ENCODE measurements around the gene PTPN4.

Gene PTPN4

GRCh38 chr2:119810049-119810630 lies 50.4 kb downstream of the PTPN4 start:
- peak overlapping the region; percentile 72 for H3K27ac ChIP-seq (ENCODE audit: poor library complexity, severe bottlenecking)
- H3K9me3 ChIP-seq (ENCODE audit: severe bottlenecking), result no peaks in the 10 kb centered on the region
- H3K4me3 ChIP-seq (ENCODE audit: severe bottlenecking), result no peak overlapping the region
- peaks cover 23% of the 10 kb centered on the region for H3K4me1 ChIP-seq (ENCODE audit: insufficient read depth, poor library complexity, severe bottlenecking)
- no peak for TF ChIP-seq CTCF (IDR thresholded peaks at IDR 0.05; ENCODE audit: poor library complexity, severe bottlenecking)
- H3K27me3 ChIP-seq (ENCODE audit: insufficient read depth, poor library complexity, severe bottlenecking), result no peaks in the 10 kb centered on the region
- DNase-seq (ENCODE audit: low spot score) (no peak), ATAC-seq (ENCODE audit: low read depth) (no peak)
- H3K36me3 ChIP-seq (ENCODE audit: low read depth), result peaks cover 21% of the 10 kb centered on the region; the same call in 1 of the 2 replicates

DNA sequence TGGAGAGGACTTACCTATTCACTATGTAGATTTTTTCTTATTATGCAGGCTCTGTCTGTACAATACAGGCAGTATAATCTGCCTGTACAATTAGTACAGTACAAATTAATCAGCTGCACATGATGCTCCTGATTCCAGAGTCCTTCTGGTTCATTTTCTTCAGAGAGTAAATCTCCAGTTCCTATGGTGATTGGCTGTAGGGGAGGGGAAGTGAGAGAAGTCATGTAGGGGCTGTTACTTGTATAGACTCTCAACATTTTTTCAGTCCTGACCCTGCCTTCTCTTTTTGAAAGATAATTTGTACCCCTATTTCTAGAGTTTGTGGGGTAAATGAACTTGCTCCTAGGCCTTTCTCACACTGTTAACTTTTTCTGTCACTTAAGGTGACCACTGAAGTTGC lies 54.5 kb downstream of the PTPN4 start:
- Histone ChIP-seq H3K4me3 (ENCODE audit: severe bottlenecking) (no peak overlapping the region), H3K36me3 (ENCODE audit: low read depth) (peaks cover 24% of the 10 kb centered on the region; the same call in 1 of the 2 replicates), H3K4me1 (ENCODE audit: insufficient read depth, poor library complexity, severe bottlenecking) (peaks cover 13% of the 10 kb centered on the region), H3K27me3 (ENCODE audit: insufficient read depth, poor library complexity, severe bottlenecking) (no peaks in the 10 kb centered on the region), H3K9me3 (ENCODE audit: severe bottlenecking) (no peaks in the 10 kb centered on the region), H3K27ac (ENCODE audit: poor library complexity, severe bottlenecking) (no peak overlapping the region)
- no peak for DNase-seq (ENCODE audit: low spot score)
- TF ChIP-seq CTCF (IDR thresholded peaks at IDR 0.05; ENCODE audit: poor library complexity, severe bottlenecking), result no peak
- ATAC-seq (ENCODE audit: low read depth), result no peak

DNA sequence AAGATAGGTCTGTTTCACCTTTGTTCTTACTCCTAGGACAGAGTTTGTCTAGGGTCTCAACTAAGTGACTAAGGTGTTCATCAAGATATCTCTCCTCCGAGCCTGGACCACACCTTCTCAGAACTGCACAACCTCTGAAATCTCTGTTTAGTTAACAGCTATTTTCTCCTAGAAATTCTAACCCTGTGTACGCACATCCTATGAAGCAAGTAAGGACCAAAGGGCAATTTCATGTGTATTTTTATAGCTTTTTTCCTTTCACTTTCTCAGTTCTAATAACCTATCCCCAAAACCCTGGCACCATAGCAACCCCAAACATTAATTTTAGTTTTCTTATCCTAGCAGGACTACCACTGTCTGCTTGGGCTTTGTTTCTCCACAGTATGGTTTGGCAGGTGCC lies 59.1 kb downstream of the PTPN4 start:
- H3K4me3 ChIP-seq (ENCODE audit: severe bottlenecking), result no peak overlapping the region
- H3K4me1 ChIP-seq (ENCODE audit: insufficient read depth, poor library complexity, severe bottlenecking), result peaks cover 10% of the 10 kb centered on the region
- 0 out of 2 replicates have a peak, but pooled peaks cover 4% of the 10 kb centered on the region for H3K36me3 ChIP-seq (ENCODE audit: low read depth)
- ATAC-seq (ENCODE audit: low read depth) (no peak), DNase-seq (ENCODE audit: low spot score) (no peak)
- H3K9me3 ChIP-seq (ENCODE audit: severe bottlenecking), result no peaks in the 10 kb centered on the region
- TF ChIP-seq CTCF (IDR thresholded peaks at IDR 0.05; ENCODE audit: poor library complexity, severe bottlenecking), result no peak
- H3K27ac ChIP-seq (ENCODE audit: poor library complexity, severe bottlenecking), result no peak overlapping the region
- H3K27me3 ChIP-seq (ENCODE audit: insufficient read depth, poor library complexity, severe bottlenecking), result no peaks in the 10 kb centered on the region

DNA sequence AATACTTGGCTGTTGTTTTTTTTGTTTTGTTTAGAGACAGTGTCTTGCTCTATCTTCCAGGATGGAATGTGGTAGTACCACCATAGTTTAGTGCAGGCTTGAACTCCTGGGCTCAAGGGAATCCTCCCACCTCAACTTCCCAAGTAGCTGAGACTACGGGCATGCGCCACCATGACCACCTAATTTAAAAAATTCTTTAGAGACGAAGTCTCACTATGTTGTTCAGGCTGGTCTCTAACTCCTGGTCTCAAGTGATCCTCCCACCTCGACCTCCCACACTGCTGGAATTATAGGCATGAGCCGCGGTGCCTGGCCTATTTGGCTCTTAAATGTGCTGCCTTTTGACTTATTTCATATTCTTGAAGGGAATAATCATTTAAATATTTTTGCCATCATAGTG lies 60.1 kb downstream of the PTPN4 start:
- DNase-seq (ENCODE audit: low spot score), result no peak
- no peak overlapping the region for H3K4me3 ChIP-seq (ENCODE audit: severe bottlenecking)
- no peaks in the 10 kb centered on the region for H3K9me3 ChIP-seq (ENCODE audit: severe bottlenecking)
- no peak for TF ChIP-seq CTCF (IDR thresholded peaks at IDR 0.05; ENCODE audit: poor library complexity, severe bottlenecking)
- peaks cover 10% of the 10 kb centered on the region for H3K4me1 ChIP-seq (ENCODE audit: insufficient read depth, poor library complexity, severe bottlenecking)
- H3K27ac ChIP-seq (ENCODE audit: poor library complexity, severe bottlenecking), result peak overlapping the region; percentile 6
- ATAC-seq (ENCODE audit: low read depth), result no peak
- 0 out of 2 replicates have a peak, but pooled peaks cover 4% of the 10 kb centered on the region for H3K36me3 ChIP-seq (ENCODE audit: low read depth)
- no peaks in the 10 kb centered on the region for H3K27me3 ChIP-seq (ENCODE audit: insufficient read depth, poor library complexity, severe bottlenecking)

- H3K27ac ChIP-seq (ENCODE audit: poor library complexity, severe bottlenecking), result peak overlapping the region; percentile 6
- H3K4me1 ChIP-seq (ENCODE audit: insufficient read depth, poor library complexity, severe bottlenecking), result peaks cover 10% of the 10 kb centered on the region
- no peaks in the 10 kb centered on the region for H3K9me3 ChIP-seq (ENCODE audit: severe bottlenecking)
- no peak for DNase-seq (ENCODE audit: low spot score)
- no peaks in the 10 kb centered on the region for H3K27me3 ChIP-seq (ENCODE audit: insufficient read depth, poor library complexity, severe bottlenecking)
- H3K36me3 ChIP-seq (ENCODE audit: low read depth), result 0 out of 2 replicates have a peak, but pooled peaks cover 4% of the 10 kb centered on the region
- no peak for TF ChIP-seq CTCF (IDR thresholded peaks at IDR 0.05; ENCODE audit: poor library complexity, severe bottlenecking)
- ATAC-seq (ENCODE audit: low read depth), result peak; percentile 64; the same call in 2 of the 3 replicates
- H3K4me3 ChIP-seq (ENCODE audit: severe bottlenecking), result no peak overlapping the region
Measured at GRCh38 chr2:119820275-119820674, 60.6 kb downstream of the PTPN4 start.

All from RWPE2 (cell line).